GM19467 (cell line): ENCODE data around the gene CTDSP2.
"Not testable (repeated sequence)": the region's sequence is repeated elsewhere in the genome, so short reads cannot be mapped to it uniquely, and the experiment has no call there.

ENCODE experiments used
- ATAC-seq: cut with Tn5 transposase; IDR thresholded peaks from one replicate; pipeline ENCODE4 v1.9.1; 2021; ENCODE audit warnings: mild to moderate bottlenecking, moderate library complexity; ENCODE audit not compliant: unreplicated experiment

Gene CTDSP2

DNA sequence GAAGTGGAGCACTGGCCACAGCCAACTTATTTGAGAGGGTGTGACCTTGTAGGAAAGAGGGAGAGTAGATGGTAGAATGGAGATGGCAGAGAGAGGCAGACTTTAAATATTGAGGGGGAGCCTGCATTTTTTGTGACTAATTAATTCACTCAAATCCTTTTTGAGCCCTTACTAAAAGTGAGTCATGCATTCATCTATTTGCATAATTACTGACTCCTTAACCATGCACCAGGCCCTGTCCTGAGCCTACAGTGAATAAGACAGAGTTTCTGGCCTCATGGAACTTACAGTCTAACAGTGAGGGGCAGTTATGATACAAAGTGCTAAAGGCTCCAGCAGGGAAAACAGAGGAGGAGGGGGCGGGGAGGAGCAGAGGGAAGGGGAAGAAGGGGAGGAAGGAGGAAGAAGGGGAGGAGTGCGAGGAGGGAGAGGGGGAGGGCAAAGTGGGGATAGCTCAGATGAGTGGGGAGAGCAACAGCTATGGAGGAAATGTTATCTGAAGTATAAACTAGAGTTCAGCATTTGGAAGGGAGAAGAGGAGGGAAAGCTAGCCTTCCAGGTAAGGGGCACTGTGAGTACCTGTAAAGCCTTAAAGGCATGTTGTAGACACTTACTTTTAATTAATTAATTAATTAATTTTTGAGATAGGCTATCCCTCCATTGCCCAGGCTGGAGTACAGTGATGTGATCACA lies 7.5 kb upstream of the CTDSP2 start:
- no peak for ATAC-seq

DNA sequence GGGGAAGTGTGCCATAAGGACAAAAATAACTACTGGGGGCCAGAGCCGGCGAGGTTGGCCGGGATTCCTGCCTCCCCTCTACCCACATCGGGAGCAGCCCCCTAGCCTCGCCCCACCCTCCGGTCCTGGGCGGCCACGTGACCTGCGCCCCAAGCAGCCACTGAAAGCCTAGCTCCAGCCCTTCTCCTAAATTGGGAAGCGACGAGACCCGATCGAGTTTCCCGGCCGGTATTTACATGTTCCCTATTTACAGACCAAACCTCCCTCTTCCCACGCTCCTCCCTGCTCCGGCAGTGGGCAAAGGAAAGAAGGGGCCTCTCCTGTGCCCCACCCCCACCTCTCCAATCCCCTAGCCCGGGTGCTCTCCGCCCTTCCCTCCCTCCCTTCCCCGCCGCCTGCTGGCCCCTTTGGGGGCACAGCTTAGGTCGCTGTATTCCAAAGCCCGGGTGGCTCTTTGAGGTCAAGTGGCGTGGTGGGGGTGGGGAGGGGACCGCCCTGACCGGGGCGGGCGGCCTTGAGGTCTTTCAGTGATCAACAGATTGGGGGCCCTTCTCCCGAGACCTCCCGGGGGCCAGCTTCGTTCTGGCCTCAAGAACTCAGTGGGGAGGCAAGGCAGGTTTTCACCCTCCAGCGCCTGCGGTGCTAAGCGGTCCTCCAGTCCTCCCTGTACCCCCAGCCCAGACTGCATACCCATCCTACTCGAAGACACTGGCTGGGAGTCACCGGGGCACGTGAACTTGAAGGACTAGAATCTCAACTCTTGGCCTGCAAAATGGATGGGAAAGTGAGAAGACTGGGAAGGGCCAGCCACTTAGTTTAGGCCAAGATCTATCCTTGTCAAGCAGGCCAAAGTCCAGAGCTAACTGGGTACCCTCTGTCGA lies 6.3 kb upstream of the CTDSP2 start:
- ATAC-seq: no peak

DNA sequence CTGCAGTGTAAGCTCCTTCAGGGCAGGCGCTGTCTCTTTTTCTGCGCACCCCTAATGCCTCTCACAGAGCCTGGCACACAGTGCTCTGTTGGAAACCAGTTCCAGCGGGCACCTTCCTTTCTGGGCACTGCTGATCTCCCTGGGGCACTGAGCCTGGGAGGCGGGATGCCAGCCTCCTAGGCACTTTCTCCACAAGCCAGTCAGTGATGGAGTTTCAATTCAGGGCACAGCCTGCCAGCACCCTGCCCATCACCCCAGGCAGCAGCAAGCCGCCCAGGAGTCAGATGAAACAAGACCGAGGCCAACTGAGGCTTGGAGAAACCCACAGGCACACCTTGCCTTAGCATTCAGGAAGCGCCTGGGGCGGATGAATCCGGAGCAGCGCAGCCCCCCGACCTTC lies 5.7 kb upstream of the CTDSP2 start:
- no peak for ATAC-seq

DNA sequence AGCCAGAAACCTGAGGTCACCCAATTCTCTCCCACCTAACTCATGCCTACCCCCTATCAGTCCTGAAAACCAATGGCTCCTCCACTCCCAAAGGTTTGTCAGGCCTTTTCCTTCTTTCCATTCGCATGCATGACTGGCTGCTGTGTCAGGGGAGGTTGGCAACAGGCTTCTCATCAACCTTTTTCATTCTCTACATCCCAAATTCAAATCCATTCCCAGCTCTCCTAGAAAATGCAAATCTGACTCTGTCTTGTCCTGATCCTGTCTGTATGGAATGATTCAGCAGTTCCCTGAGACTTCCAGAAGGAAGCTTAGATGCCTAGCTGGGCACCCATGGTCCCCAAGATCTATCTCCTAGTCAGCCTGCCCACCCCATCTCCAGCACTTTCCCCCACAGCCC lies 5.0 kb upstream of the CTDSP2 start:
- ATAC-seq: no peak

DNA sequence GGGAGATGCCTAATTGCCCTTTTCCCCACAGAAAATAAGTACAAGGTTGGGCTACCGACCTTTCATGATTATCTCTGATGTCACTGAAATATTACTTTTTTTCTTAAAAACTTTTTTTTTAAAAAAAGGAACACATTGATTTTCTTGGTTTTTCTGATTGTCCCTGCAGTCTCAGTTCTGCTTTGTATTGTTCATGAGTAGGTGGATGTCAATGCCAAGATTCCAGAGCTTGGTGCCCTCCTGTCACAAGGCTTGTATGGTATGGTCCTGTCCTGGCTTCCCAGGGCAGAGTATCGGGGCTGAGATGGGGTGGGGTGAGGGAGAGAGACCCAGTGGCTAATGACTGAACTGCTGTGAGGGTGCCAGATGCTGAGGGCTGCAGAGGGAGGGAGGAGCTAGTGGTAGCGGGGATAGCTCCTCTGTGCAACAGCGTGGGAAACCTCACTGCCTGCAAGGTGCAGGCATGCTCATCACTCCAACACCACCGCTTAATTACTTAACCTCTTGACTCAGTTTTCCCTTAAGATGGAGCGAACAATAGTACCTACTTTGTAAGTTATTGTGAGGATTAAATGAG lies 4.4 kb upstream of the CTDSP2 start:
- no peak for ATAC-seq

DNA sequence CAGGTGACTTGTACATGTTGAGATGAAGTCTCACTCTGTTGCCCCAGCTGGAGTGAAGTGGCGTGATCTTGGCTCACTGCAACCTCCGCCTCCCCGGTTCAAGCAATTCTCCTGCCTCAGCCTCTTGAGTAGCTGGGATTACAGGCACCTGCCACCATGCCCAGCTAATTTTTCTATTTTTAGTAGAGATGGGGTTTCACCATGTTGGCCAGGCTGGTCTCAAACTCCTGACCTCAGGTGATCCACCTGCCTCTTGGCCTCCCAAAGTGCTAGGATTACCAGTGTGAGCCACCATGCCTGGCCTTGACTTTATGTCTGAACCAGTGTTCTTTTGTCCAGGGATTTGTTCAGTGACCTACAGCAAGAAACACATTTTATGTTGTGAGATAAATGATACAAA lies 2.9 kb upstream of the CTDSP2 start:
- ATAC-seq: not testable (repeated sequence)

DNA sequence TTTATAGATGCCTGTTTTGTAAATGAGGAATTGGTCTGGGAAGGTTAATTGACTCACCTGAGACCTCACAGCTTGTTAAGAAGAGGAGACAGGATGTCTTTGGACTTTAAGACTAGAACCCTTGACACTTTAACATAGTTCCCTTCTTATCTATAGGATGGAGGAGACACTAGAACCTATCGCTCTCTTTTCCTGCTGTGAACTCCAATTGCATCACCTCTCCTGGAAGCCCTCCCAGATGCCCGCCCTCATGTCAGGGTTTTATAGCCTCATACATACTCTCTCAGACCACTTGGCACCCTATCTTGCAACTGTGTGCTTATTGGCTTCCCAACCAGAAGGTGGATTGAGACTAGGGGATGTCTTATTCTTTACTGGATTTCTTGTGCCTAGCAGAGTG lies 2.5 kb upstream of the CTDSP2 start:
- no peak for ATAC-seq

DNA sequence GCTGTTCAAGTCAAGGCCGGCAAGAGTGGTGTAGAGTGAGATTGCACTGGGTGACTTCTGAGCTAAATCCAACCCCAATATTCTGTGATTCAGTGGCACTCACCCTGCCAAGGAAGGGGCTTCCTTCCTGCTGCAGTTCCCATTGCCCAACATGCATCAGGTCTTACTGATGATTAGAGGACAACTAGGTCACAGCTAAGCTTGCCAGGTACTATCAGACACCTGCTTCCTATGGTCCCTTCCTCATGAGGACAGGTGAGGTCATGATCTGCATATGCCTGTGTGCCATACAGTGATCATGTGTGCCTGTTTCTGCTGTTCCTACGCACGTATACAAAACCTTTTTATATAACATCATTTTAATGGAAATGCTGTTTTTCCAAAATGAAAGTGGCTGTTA lies 1.7 kb upstream of the CTDSP2 start:
- no peak for ATAC-seq

DNA sequence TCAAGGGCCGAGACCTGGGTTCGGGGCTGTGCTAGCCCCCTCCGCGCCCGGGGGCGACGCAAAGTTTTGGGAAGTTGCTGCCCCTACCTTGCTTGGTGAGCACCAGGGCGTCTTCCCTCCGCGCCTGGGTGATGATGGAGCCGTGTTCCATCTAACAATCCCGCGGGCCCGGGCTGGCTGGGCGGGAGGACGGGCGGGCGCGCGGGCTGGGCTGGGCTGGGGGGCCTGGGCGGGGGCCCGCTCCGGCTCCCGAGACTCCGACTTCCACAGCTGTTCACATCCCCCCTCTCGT lies 298 bp downstream of the CTDSP2 start:
- peak; percentile 12 for ATAC-seq

DNA sequence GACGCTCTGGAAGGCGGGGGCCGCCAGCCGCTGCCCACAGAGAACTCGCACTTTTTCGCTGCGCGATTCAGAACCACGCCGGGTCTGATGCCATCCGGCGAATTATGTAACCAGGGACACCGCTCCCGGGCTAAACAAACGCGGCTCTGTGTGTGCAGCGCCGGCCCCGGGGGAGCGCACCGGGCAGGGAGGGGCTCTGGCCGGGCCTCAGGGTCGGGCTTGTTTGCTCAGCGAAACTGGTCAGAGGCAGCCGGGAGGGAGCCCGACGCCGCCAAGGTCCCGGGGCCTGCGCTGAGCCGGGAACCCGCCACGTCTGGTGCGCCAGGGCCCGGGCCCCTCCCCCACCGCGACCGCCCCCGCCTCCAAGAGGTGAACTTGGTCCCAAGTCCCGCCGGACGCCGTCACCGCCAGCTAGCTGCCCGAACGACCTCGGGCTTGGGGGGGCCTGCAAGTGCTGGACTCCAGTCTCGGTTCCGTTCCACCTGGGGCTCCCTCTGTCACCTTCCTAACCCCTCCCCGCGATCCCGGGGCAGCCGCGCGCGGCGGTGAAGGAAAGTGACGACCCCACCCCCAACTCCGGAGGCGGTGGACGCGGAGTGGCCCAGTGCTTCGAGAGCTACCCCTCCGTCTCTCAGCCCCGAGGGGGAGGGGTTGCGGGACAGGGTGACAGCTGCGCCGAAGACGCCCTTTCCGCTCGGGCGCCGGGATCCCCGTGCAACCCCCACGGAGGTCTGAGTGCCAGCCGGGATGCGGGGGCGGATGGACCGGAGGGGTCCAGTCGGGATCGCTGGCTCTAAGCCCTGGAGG lies 848 bp downstream of the CTDSP2 start:
- ATAC-seq: peak; percentile 24

DNA sequence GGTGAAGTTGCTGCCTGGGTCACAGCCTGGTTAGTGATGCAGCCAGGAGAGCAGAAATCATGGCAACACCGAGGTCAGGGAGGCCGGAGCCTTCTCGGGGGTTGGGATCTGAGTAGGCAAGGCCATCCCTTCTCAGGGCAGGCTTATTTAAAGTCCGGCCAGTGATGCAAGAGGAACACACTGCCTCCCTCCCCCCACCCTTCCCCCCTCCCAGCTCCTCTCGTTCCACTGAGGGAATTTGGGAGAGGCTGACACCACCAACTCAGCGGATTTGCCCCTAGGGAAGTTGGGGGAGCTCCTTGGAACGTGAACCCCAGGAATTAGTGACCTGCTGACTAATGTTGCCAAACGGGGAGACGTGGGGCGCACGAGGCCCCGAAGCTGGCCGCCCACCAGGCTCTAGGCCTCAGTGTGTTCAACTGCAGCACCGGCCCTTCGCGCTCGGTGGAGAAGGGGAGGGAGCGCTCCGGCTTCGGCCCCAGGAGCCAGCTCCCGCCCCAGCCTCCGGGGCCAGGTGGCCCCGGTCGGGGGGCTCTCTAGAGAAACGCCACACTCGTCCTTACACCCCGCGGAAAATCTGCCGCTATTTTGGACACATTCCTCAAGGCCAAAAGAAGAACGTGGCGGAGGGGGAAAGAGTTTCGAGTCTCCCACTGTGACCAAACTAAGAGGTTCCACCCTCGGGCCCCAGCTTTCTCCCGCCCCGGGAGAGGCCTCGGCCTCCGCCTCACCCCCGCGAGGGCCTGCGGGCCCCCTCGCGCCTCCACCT lies 1.6 kb downstream of the CTDSP2 start:
- peak; percentile 17 for ATAC-seq

DNA sequence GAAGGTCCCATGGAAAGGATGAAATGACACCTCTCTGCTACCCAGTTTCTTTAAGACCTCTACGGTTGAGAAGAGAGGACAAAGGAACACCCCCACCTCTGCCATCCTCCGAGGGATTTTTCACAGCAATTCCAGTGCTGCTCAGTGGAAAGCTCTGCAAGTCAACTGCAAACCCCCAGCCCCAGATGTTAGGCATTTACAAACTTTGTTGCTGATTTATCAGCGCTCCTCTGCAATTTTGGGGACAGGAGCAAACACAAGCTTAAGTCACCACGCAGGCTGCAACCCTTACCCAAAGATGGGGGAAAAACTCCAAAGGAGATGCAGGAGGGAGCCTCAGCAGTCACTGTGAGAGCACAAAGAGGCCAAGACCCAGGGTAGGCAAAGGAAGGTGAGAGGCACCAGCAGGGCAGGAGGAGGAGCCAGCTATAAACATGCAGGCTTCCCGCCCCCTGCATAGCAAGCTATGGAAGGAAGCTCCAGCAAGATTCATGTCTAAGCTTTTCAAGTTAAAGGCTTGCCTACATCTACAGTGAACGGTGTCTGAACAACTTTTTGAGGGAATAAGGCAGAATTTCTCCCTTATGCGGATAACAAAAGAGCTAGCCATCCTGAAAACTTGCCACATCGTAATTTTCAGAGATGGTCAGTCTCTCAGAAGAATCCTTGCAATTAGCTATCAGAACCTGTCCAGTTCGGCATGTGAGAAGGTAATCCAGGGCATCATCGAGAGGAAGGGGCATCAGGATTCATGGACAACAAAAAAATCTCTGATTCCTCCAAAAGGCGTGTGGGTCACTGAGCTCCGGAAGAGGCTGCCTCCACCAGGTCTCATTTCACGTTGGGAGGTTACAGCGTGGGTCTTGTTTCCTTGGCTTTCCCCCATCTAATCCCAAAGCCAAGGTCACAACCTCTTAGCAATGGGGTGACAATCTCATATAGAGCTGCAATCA lies 3.9 kb downstream of the CTDSP2 start:
- ATAC-seq: no peak

DNA sequence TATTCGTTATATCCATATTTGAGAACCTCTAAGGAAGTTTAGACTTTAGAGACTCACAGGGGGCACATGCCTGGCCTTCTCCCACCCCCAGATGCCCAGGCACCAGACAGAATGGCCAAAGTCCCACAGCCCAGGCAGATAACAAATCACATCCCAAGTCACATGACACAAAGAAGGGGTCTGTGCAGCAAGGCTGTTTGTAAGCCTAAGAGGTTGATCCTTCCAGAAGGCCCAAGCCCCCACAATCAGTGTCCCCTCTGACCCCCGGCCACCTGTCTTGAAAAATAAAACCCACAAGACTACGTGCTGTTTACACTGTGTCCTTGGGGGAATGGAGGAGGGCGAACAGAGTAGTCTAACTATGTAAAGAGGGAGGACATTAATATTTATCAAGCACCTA lies 5.1 kb downstream of the CTDSP2 start:
- no peak for ATAC-seq

DNA sequence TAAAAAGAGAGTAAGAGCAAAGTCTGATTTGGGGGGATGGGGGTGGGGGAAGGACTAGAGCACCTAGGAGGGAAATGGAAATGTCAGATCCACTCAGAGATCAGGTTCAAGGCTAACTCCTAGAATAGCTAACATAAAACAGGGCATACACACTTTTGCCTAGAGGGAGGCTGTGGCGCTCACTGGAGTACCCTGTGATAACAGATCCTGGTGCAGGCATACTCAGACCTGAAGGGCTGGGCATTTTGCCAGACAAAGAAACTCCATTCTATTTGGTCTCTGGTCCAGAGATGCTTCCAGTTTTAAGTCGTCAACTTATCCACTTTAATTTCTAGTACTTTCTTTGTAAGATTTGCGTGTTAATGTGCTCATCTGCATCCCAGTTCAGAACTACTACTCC lies 5.8 kb downstream of the CTDSP2 start:
- ATAC-seq: no peak

DNA sequence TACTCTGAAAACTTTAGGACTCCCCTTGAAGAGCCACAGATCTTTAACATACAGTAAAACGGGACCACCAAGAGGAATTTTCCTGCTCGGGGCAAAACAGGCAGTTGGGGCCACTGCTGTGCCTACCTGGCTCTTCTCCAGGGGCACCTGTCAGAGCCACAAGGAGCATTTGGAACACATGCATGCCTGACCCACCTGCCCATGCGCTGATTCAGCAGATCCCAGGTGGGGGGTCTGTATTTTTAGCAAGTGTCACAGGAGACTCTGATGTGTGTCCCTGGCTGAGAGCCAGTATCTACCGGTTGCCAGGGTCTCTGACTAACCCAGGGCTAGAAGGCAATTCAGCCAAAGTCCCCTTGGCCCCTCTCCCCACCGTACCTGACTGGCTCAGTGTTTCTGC lies 6.5 kb downstream of the CTDSP2 start:
- no peak for ATAC-seq

DNA sequence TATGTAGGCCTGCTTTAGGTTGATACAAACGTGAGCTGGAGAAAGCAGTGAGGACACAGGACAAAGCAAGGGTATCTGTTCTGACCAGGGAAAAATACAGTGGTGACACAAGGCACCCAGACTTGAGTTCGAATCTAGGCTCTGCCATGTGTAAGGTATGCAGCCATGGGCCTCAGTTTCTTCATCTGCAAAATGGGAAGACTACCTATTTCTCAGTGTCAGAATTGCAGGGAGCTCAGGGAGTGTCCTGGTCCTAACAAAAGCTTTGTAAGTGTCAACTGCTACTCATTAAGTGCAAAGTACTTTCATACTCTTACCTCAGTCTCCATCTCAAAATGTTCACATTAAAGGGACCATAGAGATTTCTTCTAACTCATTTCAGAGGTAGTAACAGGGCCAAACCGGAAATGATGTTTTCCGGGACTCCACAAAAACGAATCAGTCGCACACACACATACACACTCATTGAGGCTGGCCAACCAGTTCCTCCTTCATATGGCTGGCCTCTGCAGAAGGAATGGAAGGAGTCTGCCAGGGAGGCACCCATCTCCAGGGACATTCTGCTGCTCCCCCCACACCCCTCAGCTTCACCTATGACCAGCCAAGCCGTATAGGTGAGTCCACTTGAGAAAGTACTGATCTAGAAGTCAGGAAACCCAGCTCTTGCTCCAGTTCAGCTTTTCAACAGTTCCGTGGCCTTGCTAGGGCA lies 7.8 kb downstream of the CTDSP2 start:
- no peak for ATAC-seq

DNA sequence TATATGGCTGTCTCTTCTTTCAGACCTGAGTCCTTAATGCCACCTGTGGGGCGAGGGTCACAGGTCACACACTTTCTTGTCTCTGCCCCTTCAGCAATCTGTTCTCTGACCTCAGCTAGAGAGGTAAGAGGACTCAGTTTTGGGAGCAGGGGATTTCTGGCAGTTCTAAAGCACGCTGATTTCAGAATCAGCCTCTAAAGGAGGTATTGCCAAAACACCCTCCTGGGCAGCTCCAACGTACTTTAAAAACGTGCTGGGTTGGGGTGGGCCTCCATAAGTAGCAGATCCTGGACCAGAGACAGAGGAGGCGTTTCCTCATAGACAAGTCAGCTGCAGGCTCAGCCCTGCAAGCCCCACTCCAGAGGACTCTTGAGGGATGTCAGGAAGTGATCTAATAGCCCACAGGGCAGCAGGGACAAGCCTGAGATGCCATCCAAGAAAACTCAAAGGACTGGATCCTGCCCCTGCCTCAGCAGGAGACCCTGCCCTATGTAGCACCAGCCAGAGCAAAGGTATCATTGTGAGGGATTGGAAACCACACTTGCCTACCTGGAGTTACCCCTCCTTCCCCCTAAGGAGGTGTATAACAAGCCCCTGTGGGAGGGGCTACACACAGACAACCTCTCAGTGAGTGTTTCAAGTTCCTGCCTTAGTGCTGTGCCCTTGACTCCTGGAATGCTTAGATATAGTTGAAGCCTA lies 8.5 kb downstream of the CTDSP2 start:
- no peak for ATAC-seq
